IPS-NIHi7 (cell line): Measurements from ENCODE around the gene SLC7A9.

Source experiments
- DNase-seq: peaks from one replicate; pipeline ENCODE4 v3.0.0; 2012; ENCODE audit warnings: mixed read lengths; ENCODE audit errors: extremely low spot score

The SLC7A9 gene

GRCh38 chr19:32828643-32829344, 40.8 kb downstream of the SLC7A9 start:
- no peak for DNase-seq

GRCh38 chr19:32828139-32828538, 41.4 kb downstream of the SLC7A9 start:
- peak; percentile 47 for DNase-seq

GRCh38 chr19:32824916-32825608, 44.5 kb downstream of the SLC7A9 start:
- DNase-seq = no peak

- DNase-seq = no peak
Measured at GRCh38 chr19:32824191-32824751, 45.3 kb downstream of the SLC7A9 start.

- no peak for DNase-seq
Measured at GRCh38 chr19:32823747-32824102, 45.8 kb downstream of the SLC7A9 start.

GRCh38 chr19:32822916-32823746, 46.4 kb downstream of the SLC7A9 start:
- DNase-seq = no peak

- no peak for DNase-seq
Measured at GRCh38 chr19:32819419-32820400, 49.9 kb downstream of the SLC7A9 start.

GRCh38 chr19:32818536-32818935, 51.0 kb downstream of the SLC7A9 start:
- DNase-seq = no peak

- DNase-seq = no peak
Measured at GRCh38 chr19:32817569-32818476, 51.7 kb downstream of the SLC7A9 start.

GRCh38 chr19:32816555-32817099, 52.9 kb downstream of the SLC7A9 start:
- DNase-seq = peak; percentile 76

- DNase-seq = no peak
Measured at GRCh38 chr19:32814624-32815023, 54.9 kb downstream of the SLC7A9 start.

GRCh38 chr19:32813862-32814425, 55.6 kb downstream of the SLC7A9 start:
- peak; percentile 32 for DNase-seq

GRCh38 chr19:32812571-32812970, 57.0 kb downstream of the SLC7A9 start:
- no peak for DNase-seq

- no peak for DNase-seq
Measured at GRCh38 chr19:32812036-32812435, 57.5 kb downstream of the SLC7A9 start.

- no peak for DNase-seq
Measured at GRCh38 chr19:32811151-32811550, 58.4 kb downstream of the SLC7A9 start.

- no peak for DNase-seq
Measured at GRCh38 chr19:32810452-32810851, 59.1 kb downstream of the SLC7A9 start.

- DNase-seq = no peak
Measured at GRCh38 chr19:32809754-32810153, 59.8 kb downstream of the SLC7A9 start.

GRCh38 chr19:32809254-32809653, 60.3 kb downstream of the SLC7A9 start:
- no peak for DNase-seq

GRCh38 chr19:32808236-32808635, 61.3 kb downstream of the SLC7A9 start:
- DNase-seq = no peak
